SIG-M5 treated with dmso at 0.1 percent for 504 hours (cell line): ENCODE measurements around the gene AFDN.

Source experiments
- DNase-seq: peaks from one replicate; lab custom pipeline; 2025; ENCODE audit not compliant: unreplicated experiment; lab: John Stamatoyannopoulos, UW

Gene AFDN

GRCh38 chr6:167870321-167870720, 43.6 kb downstream of the AFDN start:
- no peak for DNase-seq

- no peak for DNase-seq
These were observed 46.0 kb downstream of the AFDN start for GRCh38 chr6:167872538-167873210.

GRCh38 chr6:167877994-167878779, 51.5 kb downstream of the AFDN start:
- DNase-seq = no peak

- DNase-seq = no peak
These were observed 52.9 kb downstream of the AFDN start for GRCh38 chr6:167879612-167880011.

- DNase-seq = no peak
These were observed 54.6 kb downstream of the AFDN start for GRCh38 chr6:167881327-167881726.

GRCh38 chr6:167882244-167882643, 55.5 kb downstream of the AFDN start:
- no peak for DNase-seq

GRCh38 chr6:167888098-167888497, 61.4 kb downstream of the AFDN start:
- no peak for DNase-seq

GRCh38 chr6:167892835-167893815, 66.4 kb downstream of the AFDN start:
- no peak for DNase-seq

- DNase-seq = no peak
These were observed 68.3 kb downstream of the AFDN start for GRCh38 chr6:167894965-167895364.

- no peak for DNase-seq
These were observed 69.9 kb downstream of the AFDN start for GRCh38 chr6:167896648-167897047.

GRCh38 chr6:167898673-167899311, 72.1 kb downstream of the AFDN start:
- peak; percentile 46 for DNase-seq

GRCh38 chr6:167904791-167905190, 78.1 kb downstream of the AFDN start:
- DNase-seq = no peak

GRCh38 chr6:167906899-167907298, 80.2 kb downstream of the AFDN start:
- DNase-seq = no peak

GRCh38 chr6:167907837-167908681, 81.3 kb downstream of the AFDN start:
- no peak for DNase-seq

- no peak for DNase-seq
These were observed 83.3 kb downstream of the AFDN start for GRCh38 chr6:167910007-167910406.

- DNase-seq = no peak
These were observed 83.9 kb downstream of the AFDN start for GRCh38 chr6:167910652-167911051.

- no peak for DNase-seq
These were observed 85.8 kb downstream of the AFDN start for GRCh38 chr6:167912494-167912893.

- DNase-seq = no peak
These were observed 87.0 kb downstream of the AFDN start for GRCh38 chr6:167913699-167914098.

GRCh38 chr6:167915139-167915538, 88.4 kb downstream of the AFDN start:
- DNase-seq = no peak

- no peak for DNase-seq
These were observed 90.9 kb downstream of the AFDN start for GRCh38 chr6:167917551-167918154.
